Measurements from ENCODE around the gene KRTAP2-2.

The KRTAP2-2 gene

DNA sequence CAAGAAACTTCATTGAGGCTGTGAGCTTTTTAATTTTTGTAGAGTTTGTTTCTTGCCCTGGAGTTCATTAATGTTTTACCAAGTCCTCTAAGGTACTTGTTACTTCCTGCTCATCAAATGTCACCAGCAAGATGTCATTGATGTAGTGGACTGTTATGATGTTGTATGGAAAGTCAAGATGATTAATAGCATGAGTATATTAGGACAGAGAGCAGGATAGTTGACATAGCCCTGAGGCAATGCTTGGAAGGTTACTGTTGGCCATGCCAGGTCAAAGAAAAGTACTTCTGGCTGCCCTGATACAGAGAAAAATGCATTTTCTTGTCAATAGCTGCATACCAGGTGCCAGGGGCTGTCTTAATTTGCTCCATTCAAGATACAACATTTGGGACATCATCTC is 34.7 kb downstream of the KRTAP2-2 start:
- DNase-seq = no peak

DNA sequence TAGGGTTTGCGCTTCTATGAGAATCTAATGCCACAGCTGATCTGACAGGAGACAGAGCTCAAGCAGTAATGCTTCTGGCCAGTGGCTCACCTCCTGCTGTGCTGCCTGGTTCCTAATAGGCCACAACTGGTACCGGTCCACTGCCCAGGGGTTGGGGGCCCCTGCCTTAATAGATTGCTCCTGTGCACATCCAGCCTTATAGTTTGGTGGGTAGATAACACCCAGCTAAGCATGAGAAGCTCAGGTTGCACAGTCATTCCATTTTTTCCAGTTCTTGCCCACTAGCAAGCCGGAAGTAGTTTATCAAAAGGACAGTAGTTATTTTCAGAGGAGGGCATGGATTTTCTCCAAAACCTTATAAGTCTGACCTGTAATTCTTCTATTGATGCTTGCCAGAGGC is 35.6 kb downstream of the KRTAP2-2 start:
- DNase-seq = no peak

DNA sequence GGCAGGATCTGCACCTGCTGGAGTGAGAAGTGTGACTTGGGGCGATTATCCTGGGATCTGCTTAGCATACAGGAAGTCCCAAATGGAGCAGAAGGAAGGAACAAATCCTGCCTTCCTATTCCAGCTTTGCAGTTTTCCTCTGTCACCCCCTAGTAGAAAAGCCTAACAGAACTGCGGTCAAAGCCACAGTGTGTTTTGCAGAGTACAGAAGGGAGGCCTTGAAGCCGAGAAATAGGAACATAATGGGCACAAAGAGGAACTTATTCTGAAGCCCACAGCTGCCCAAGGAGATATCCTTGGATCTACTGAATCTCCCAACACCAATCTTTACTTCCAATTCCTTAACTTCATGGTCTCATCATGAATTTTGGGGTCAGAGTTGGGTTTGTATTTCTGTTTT is 36.5 kb downstream of the KRTAP2-2 start:
- no peak for DNase-seq

DNA sequence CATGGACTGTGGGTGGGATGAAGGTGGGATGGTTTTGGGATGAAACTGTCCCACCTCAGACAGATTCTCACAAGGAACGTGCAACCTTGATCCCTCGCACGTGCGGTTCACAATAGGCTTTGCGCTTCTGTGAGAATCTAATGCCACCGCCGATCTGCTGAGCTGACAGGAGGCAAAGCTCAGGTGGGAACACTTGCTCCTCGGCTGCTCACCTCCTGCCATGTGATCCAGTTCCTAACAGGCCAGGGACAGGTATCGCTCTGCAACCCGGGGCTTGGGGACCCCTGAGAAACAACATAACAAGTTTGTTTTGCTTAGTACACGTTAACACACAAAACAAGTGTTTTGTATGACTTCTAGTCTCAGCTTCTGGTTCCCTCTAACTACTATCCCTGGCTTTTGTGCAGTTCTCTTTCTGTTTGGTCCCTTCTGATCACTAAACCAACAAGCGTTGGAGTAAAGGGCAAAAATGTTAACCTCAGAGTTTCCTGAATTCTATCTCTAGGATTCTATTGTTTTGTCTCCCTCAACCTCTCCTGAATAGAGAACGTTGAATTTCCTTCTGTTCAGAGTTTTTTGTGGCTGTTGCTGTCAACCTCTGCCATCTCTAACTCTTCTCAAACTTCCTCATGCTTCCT is 38.3 kb downstream of the KRTAP2-2 start:
- DNase-seq = no peak

DNA sequence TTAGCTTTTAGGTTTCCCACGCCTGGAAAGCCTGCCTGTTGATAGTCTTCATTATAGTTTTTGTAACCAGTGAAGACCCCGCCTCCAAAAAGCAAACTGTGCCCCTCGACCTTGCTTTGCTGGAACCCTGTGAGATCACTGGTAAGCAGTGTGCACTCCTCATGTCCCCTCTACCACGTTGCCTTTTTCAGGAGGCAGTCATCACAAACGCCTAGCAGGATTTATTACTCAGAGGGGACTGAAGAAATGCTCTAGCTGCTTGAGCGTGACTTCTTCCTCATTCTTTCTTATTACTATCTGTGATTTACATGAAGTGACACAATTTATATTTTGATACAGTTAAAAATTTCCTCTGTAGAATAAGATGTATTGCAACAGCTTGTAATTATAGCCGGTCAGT is 39.6 kb downstream of the KRTAP2-2 start:
- DNase-seq = no peak

DNA sequence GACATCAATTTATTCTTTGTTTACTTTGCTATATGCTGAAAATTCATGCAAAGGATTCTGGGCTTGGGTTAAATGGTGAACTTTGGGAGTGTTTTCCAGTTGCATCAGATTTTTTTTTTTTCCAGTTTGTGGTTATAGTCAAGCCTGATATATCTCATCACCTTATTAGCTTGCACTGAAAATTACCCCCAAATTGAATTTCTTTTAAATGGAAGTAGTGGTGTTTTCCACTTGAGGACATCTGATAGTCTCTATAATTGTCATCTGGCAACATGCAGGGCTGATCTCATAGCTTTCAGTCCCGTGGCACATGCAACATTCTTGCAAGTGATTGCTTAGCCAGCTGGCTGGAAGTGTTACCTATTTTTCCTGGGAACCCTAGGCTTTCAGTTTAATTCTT is 41.4 kb downstream of the KRTAP2-2 start:
- no peak for DNase-seq

DNA sequence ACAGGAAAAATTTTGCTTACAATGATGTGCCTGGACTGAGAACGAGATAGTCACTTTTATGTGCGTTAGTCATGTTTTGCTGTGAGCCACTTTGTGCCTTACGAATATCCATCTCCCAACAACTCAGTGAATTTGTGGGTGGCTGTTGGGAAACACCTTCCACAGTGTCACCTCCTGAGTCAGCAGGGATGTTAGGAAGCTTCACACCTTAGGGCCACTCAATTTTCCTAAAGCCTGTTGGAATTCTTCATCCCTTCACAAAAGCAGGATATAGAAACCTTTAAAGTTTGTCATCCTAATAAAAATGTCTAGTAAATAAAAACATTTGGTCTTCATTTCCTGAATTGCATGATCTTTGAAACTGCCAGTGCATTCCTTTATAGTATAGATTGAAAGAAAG is 41.8 kb downstream of the KRTAP2-2 start:
- no peak for DNase-seq

DNA sequence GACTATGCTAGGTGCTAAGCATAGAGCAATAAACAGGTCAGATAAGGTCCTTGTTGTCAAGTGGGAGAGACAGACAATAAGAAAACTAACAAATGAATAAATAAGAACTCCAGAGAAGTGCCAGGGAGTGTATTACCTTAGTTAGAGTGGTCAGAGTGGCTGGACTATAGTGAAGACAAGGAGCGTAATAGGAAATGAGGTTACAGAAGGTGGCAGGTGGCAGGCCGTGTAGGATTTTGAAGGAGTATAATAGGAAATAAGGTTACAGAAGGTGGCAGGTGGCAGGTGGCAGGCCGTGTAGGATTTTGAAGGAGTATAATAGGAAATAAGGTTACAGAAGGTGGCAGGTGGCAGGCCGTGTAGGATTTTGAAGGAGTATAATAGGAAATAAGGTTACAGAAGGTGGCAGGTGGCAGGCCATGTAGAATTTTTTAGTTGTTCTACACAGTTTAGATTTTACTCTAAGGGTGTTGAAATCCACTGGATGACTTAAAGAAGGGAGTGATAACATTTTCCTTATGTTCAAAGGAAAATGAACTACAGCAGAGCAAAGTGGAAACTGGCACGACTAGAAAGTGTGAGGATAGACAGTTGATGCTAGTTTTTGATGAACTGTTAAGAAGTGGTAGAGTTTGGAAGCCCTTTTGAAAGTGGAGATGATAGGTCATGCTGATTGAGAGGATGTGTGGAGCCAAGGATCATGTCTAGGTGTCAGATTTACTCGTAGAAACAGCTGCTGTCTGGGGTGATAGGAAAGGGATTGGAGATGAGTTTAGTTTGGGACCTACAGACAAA is 42.5 kb downstream of the KRTAP2-2 start:
- DNase-seq = no peak

DNA sequence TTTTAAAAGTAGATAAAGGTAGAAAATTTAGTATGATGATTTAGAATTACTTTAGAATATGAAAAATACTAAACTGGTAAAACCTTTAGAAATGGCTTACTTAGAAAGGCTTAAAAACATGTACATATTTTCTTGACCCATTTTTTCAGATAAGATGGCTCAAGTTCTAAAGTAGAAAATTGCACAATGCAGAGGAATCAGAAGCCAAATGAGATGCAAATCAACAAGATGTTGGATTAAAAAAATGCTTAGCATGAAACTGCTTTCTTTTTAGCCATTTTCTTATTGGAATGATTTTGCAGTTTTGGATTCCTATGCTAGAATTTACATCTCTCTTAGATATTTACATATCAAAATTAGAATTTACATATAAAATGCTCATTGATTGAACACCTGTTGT is 44.6 kb downstream of the KRTAP2-2 start:
- no peak for DNase-seq

DNA sequence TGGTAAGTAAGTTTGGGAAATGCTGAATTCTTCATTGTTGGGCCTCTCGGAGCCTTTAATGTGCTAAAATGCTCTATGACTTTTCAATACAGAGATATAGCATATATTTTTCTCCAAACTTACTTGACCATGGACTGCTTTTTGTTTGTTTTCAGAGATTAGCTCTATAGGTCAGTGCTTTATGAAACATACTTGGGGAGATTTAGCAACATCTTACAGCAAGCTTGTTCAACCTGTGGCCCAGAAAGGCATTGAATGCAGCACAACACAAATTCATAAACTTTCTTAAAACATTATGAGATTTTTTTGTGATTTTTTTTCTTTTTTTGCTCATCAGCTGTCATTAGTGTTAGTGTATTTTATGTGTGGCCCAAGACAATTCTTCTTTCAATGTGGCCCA is 45.1 kb downstream of the KRTAP2-2 start:
- DNase-seq = no peak

DNA sequence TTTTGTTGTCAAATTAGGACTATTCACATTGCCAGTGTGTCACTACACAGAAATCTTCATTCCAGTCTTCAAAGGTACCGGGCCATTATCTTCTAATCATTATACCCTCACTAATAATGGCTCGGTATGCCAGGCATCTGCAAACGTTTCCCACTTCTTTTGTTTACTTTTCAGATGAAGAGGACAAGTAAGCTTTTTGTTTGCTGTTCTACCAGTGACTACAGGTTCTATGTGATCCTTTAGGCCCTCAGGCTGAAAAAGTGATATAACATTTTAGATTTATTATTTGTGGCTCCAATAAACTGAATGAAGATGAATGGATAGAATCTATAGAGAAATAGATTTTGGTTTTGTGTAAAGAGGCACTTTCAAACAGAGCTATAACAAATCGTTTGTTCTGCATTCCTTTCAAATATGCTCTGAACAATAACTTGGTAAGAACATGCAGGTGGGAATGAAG is 45.7 kb downstream of the KRTAP2-2 start:
- DNase-seq = no peak

DNA sequence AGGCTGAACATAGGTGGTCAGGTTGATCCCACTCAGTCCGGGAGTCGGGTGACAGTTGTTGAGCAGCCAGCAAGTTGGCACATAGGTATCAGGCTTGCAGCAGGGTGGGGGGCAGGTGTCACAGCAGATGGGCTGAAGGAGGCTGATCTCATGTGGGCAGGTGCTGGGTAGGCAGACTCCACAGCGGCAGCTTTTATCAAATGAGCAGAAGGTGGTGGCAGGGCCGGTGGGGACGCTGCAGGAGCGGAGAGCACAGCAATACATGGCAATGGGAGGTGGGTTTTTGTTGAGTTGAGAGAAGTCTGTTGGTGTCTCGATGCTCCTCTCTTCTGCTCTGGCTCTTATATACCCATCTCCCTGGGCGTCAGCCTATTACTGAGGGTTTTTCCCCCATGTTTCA is 46.2 kb downstream of the KRTAP2-2 start, which contains the start of gene KRTAP3-1:
Gene KRTAP3-1, minus strand, starts transcription at position 318 of the 400 bp plus-strand sequence. Its CDS starts 54 bp downstream, at position 264.
- DNase-seq = no peak

Measured in KG1 (cell line).